ENCODE data around the gene MYO5A.

DNA sequence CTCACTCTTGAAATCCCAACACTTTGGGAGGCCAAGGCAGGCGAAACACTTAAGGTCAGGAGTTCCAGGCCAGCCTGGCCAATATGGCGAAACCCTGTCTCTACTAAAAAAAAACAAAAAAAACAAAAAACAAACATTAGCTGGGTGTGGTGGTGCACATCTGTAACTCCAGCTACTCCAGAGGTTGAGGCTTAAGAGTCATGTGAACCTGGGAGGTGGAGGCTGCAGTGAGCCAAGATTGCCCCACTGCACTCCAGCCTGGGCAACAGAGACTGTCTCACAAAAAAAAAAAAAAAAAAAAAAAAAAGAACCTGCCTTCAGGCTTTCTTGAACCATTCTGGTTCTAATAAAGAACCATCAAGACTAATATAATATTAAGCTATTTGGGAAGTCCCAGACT, 23.6 kb upstream of the MYO5A start:
- TF ChIP-seq, protein P1, sequence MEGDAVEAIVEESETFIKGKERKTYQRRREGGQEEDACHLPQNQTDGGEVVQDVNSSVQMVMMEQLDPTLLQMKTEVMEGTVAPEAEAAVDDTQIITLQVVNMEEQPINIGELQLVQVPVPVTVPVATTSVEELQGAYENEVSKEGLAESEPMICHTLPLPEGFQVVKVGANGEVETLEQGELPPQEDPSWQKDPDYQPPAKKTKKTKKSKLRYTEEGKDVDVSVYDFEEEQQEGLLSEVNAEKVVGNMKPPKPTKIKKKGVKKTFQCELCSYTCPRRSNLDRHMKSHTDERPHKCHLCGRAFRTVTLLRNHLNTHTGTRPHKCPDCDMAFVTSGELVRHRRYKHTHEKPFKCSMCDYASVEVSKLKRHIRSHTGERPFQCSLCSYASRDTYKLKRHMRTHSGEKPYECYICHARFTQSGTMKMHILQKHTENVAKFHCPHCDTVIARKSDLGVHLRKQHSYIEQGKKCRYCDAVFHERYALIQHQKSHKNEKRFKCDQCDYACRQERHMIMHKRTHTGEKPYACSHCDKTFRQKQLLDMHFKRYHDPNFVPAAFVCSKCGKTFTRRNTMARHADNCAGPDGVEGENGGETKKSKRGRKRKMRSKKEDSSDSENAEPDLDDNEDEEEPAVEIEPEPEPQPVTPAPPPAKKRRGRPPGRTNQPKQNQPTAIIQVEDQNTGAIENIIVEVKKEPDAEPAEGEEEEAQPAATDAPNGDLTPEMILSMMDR (IDR thresholded peaks at IDR 0.05; ENCODE audit: insufficient read depth, low read length, poor library complexity, severe bottlenecking), result no peak
- no peak for TF ChIP-seq EZH2phosphoT487 (conservative IDR thresholded peaks at IDR 0.05; ENCODE audit: low read length)

Measured in SU-DHL-6 (cell line).